IMR-90 (cell line): ENCODE measurements around the gene TOP3B. TPM values are rescaled to one million over a fixed set of nuclear protein-coding genes. Genes with fewer than 3 reads are reported as not detected.

Source experiments
- ATAC-seq: fragments of 200-7000 bp; cut with Tn5 transposase; 2 replicates; pipeline ENCODE4 v1.9.1; 2020; ENCODE audit warnings: low read depth, mild to moderate bottlenecking, moderate library complexity
- BruUV-seq: library from RNA; stranded (reverse); fragments of 400-500 nt; replicated peaks from 2 replicates; lab custom pipeline; 2021; lab: Mats Ljungman, UMichigan
- CTCF ChIA-PET: fragments of 300-600 bp; formaldehyde crosslinking; extraction: SDS; loops from one replicate; lab custom pipeline; 2021; ENCODE audit warnings: antibody characterized with exemption; lab: Yijun Ruan, JAX
- POLR2A ChIA-PET: fragments of 300-600 bp; sonication (Branson Sonifier 250); formaldehyde crosslinking; loops from one replicate; lab custom pipeline; 2022; ENCODE audit warnings: antibody characterized with exemption; ENCODE audit not compliant: unreplicated experiment; lab: Charles Lee
- DNase-seq: peaks from one replicate; pipeline ENCODE4 v3.0.0; 2013
- H2AFZ ChIP-seq: replicated peaks from 2 replicates; pipeline ENCODE3; 2013; ENCODE audit warnings: low read length, mild to moderate bottlenecking; ENCODE audit not compliant: poor library complexity
- H2AK5ac ChIP-seq: 2 replicates; pipeline ENCODE4 v1.6.1; 2013; ENCODE audit warnings: low read depth, low read length, inconsistent platforms
- H2AK9ac ChIP-seq: replicated peaks from 2 replicates; pipeline ENCODE3; 2013; ENCODE audit warnings: mild to moderate bottlenecking, low read depth, low read length, moderate library complexity; ENCODE audit not compliant: poor library complexity
- H2BK120ac ChIP-seq: 2 replicates; pipeline ENCODE4 v1.6.1; 2013; ENCODE audit warnings: low read depth, low read length, inconsistent platforms
- H2BK15ac ChIP-seq: 3 replicates; pipeline ENCODE4 v1.6.1; 2013; ENCODE audit warnings: low read depth, low read length, inconsistent platforms
- H2BK20ac ChIP-seq: 2 replicates; pipeline ENCODE4 v1.6.1; 2013; ENCODE audit warnings: low read depth, mild to moderate bottlenecking, inconsistent platforms, low read length, moderate library complexity
- H2BK5ac ChIP-seq: 2 replicates; pipeline ENCODE4 v1.6.1; 2013; ENCODE audit warnings: mild to moderate bottlenecking, low read depth, low read length, inconsistent platforms; ENCODE audit not compliant: poor library complexity, severe bottlenecking
- H3K14ac ChIP-seq: replicated peaks from 2 replicates; pipeline ENCODE4 v1.6.1; 2013; ENCODE audit warnings: low read depth, low read length, inconsistent platforms
- H3K18ac ChIP-seq: 2 replicates; pipeline ENCODE4 v1.6.1; 2013; ENCODE audit warnings: low read depth, low read length, control low read depth
- H3K23ac ChIP-seq: 2 replicates; pipeline ENCODE4 v1.6.1; 2013; ENCODE audit warnings: low read depth, low read length, inconsistent platforms
- H3K27ac ChIP-seq: 2 replicates; pipeline ENCODE4 v1.5.1; 2013; ENCODE audit warnings: mild to moderate bottlenecking, control low read depth, low read length; ENCODE audit not compliant: insufficient read depth
- H3K27me3 ChIP-seq: 2 replicates; pipeline ENCODE4 v1.6.1; 2013; ENCODE audit warnings: low read length; ENCODE audit not compliant: control insufficient read depth, insufficient read depth
- H3K36me3 ChIP-seq: 2 replicates; pipeline ENCODE4 v1.6.1; 2013; ENCODE audit warnings: low read length, mixed read lengths; ENCODE audit not compliant: control insufficient read depth, insufficient read depth
- H3K4ac ChIP-seq: 2 replicates; pipeline ENCODE4 v1.6.1; 2013; ENCODE audit warnings: low read depth, low read length, inconsistent platforms
- H3K4me1 ChIP-seq: 2 replicates; pipeline ENCODE4 v1.6.1; 2013; ENCODE audit warnings: low read length, mixed read lengths; ENCODE audit not compliant: control insufficient read depth, insufficient read depth
- H3K4me2 ChIP-seq: 2 replicates; pipeline ENCODE4 v1.6.1; 2013; ENCODE audit warnings: low read depth, mild to moderate bottlenecking, control low read depth, low read length, moderate library complexity
- H3K4me3 ChIP-seq: 2 replicates; pipeline ENCODE4 v1.5.1; 2013; ENCODE audit warnings: low read depth, mild to moderate bottlenecking, control low read depth, low read length, moderate library complexity; ENCODE audit not compliant: insufficient read depth
- H3K56ac ChIP-seq: 2 replicates; pipeline ENCODE4 v1.6.1; 2013; ENCODE audit warnings: low read length, inconsistent platforms; ENCODE audit not compliant: insufficient read depth; ENCODE audit errors: extremely low read depth
- H3K79me1 ChIP-seq, 2 experiments: 2 replicates each; pipeline ENCODE4 v1.6.1; 2013; ENCODE audit warnings: low read length in 2 of 2, inconsistent platforms in 1 of 2, low read depth in 1 of 2
- H3K9ac ChIP-seq: 2 replicates; pipeline ENCODE4 v1.6.1; 2013; ENCODE audit warnings: low read depth, low read length, control low read depth
- H3K9me1 ChIP-seq: 2 replicates; pipeline ENCODE4 v1.6.1; 2013; ENCODE audit warnings: low read length, inconsistent platforms; ENCODE audit not compliant: insufficient read depth
- H3K9me3 ChIP-seq: 2 replicates; pipeline ENCODE4 v1.6.1; 2013; ENCODE audit warnings: low read length; ENCODE audit not compliant: control insufficient read depth, insufficient read depth
- H4K20me1 ChIP-seq: 2 replicates; pipeline ENCODE4 v1.6.1; 2013; ENCODE audit warnings: low read length, inconsistent platforms; ENCODE audit not compliant: insufficient read depth
- H4K5ac ChIP-seq: 2 replicates; pipeline ENCODE4 v1.6.1; 2013; ENCODE audit warnings: mild to moderate bottlenecking, low read depth, low read length, control low read depth
- H4K8ac ChIP-seq, 2 experiments: 2 replicates each; pipeline ENCODE4 v1.6.1; 2013; ENCODE audit warnings: low read depth in 2 of 2, low read length in 2 of 2, control low read depth in 1 of 2, inconsistent platforms in 1 of 2
- H4K91ac ChIP-seq: 2 replicates; pipeline ENCODE4 v1.6.1; 2013; ENCODE audit warnings: low read depth, low read length, inconsistent platforms; ENCODE audit not compliant: insufficient read depth
- BHLHE40 ChIP-seq: fragments of 150-350 bp; IDR thresholded peaks from 2 replicates; pipeline ENCODE4 v1.6.1; 2016; ENCODE audit warnings: mild to moderate bottlenecking, low read depth, low read length
- CEBPB ChIP-seq: IDR thresholded peaks from 2 replicates; pipeline ENCODE4 v1.6.1; 2012; ENCODE audit warnings: low read depth, low read length, improper control_type of control experiment
- CHD1 ChIP-seq: IDR thresholded peaks from 2 replicates; pipeline ENCODE4 v1.6.1; 2012; ENCODE audit warnings: low read depth, low read length, improper control_type of control experiment
- ELK1 ChIP-seq: fragments of 150-350 bp; IDR thresholded peaks from 2 replicates; pipeline ENCODE4 v1.6.1; 2016; ENCODE audit warnings: low read depth, mild to moderate bottlenecking, low read length, moderate library complexity, borderline replicate concordance
- FOS ChIP-seq: fragments of 150-350 bp; IDR thresholded peaks from 2 replicates; pipeline ENCODE4 v1.6.1; 2016; ENCODE audit warnings: low read depth, low read length
- MAFK ChIP-seq: IDR thresholded peaks from 2 replicates; pipeline ENCODE4 v1.6.1; 2012; ENCODE audit warnings: low read depth, low read length, improper control_type of control experiment
- MAZ ChIP-seq: IDR thresholded peaks from 2 replicates; pipeline ENCODE4 v1.6.1; 2012; ENCODE audit warnings: low read depth, mild to moderate bottlenecking, low read length, improper control_type of control experiment, moderate library complexity, borderline replicate concordance
- MXI1 ChIP-seq: IDR thresholded peaks from 2 replicates; pipeline ENCODE4 v1.6.1; 2012; ENCODE audit warnings: low read depth, mild to moderate bottlenecking, low read length, moderate library complexity, borderline replicate concordance
- NFE2L2 ChIP-seq: fragments of 150-350 bp; IDR thresholded peaks from 2 replicates; pipeline ENCODE4 v1.6.1; 2016; ENCODE audit warnings: low read depth, mild to moderate bottlenecking, low read length
- POLR2A ChIP-seq: IDR thresholded peaks from 2 replicates; pipeline ENCODE4 v1.6.1; 2012; ENCODE audit warnings: mild to moderate bottlenecking, low read depth, low read length
- RCOR1 ChIP-seq: IDR thresholded peaks from 2 replicates; pipeline ENCODE4 v1.6.1; 2012; ENCODE audit warnings: mild to moderate bottlenecking, low read length, improper control_type of control experiment; ENCODE audit not compliant: insufficient replicate concordance
- RFX5 ChIP-seq: IDR thresholded peaks from 2 replicates; pipeline ENCODE4 v1.8.0; 2012; ENCODE audit warnings: low read depth, mild to moderate bottlenecking, low read length, moderate library complexity
- SMC3 ChIP-seq: fragments of 150-350 bp; IDR thresholded peaks from 2 replicates; pipeline ENCODE4 v1.6.1; 2016; ENCODE audit warnings: low read depth, mild to moderate bottlenecking, antibody characterized with exemption, low read length, moderate library complexity
- USF2 ChIP-seq: fragments of 150-350 bp; IDR thresholded peaks from 2 replicates; pipeline ENCODE4 v1.6.1; 2017; ENCODE audit warnings: mild to moderate bottlenecking, antibody characterized with exemption, low read length, low read depth
- WGBS, 2 experiments: methylation state at CpG; one replicate each; pipeline versions ENCODE4 v1.1.5 to v1.1.7; 2013; ENCODE audit warnings: missing lambda C conversion rate in 2 of 2; ENCODE audit not compliant: insufficient read length in 1 of 2; ENCODE audit errors: extremely low coverage in 2 of 2; 5-methylcytosine and 5-hydroxymethylcytosine counted together
- dilution Hi-C: fragments of 300-500 bp; cut with HindIII; formaldehyde crosslinking; loops from one replicate; pipeline ENCODE4 v1.14.3; 2018; ENCODE audit warnings: low sequenced_read_pairs; ENCODE audit not compliant: unreplicated experiment
- in situ Hi-C: fragments of 300-500 bp; cut with MboI; formaldehyde crosslinking; loops from 3 replicates; pipeline ENCODE4 v1.14.3; 2019; ENCODE audit warnings: low sequenced_read_pairs, inconsistent platforms, mixed read lengths
- intact Hi-C: fragments of 100-400 bp; cut with micrococcal nuclease; formaldehyde crosslinking; loops from 2 replicates; pipeline ENCODE4 v1.10.0; 2022
- polyA plus RNA-seq, 3 experiments: library from polyadenylated mRNA; depleted of rRNA; stranded (reverse); fragments of >200 nt; gene quantifications; 2 replicates each; pipeline ENCODE4 v1.2.3, GENCODE V29; 2012; ENCODE audit warnings: low replicate concordance in 1 of 3
- total RNA-seq: library from RNA; depleted of rRNA; stranded (reverse); fragments of >200 nt; gene quantifications from 2 replicates; pipeline ENCODE4 v1.2.3, GENCODE V29; 2012
- TF ChIP-seq, protein P1 (sequence below): conservative IDR thresholded peaks from 2 replicates; pipeline ENCODE4 v1.5.1; 2012; ENCODE audit warnings: mild to moderate bottlenecking, low read depth, low read length, improper control_type of control experiment

Gene TOP3B
- total and polyA plus RNA-seq, 2 of the 4 experiments (the other 2 are of a cell fraction) = 23.0 to 23.5 TPM

DNA sequence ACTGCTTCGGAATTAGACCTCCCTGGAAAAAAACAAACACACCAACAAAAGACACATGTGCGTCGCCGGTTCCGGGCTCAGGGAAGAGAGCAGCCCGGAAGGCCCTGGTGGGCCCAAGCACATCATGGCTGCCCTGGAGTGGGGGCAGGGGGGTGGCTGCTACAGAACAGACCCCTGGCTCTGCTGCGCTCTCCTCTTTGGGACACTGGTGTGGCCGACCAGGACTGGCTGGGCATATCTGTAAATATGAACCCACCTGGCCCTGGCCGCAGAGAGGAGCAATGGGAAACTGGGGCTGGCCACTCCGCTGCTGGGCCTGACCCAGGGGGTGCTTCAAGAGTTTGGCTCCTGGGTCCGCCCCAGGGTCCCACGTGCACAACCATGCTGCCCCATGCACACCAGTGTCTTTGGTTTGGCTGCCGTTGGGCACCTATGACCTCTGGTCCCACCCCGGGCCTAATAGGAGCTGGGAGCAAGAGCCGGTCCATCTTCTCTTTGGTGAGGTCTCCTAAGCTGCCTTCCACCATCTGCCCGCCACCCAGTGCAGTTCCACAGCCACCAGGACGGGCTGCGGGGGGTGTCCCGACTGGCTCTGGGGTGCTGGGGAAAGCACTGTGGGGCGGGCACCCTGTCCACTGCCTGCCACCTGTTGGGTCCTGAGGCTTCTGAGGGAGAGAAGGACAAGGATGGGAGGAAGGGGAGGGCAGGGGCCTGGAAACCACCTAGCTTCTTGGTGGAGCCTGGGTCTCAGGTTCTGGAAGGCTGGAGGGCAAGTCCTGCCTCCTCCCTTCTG, 60.0 kb downstream of the TOP3B start:
- WGBS, 2 experiments = 88% methylated on average over 8 of the region's 20 CpGs; no CpG with 5 or more reads in 1 of the 2 experiments
- no peak for TF ChIP-seq MAZ
- TF ChIP-seq SMC3 = no peak
- TF ChIP-seq NFE2L2 = no peak
- TF ChIP-seq RFX5 = no peak
- TF ChIP-seq USF2 = no peak
- TF ChIP-seq POLR2A = no peak
- TF ChIP-seq FOS = no peak
- no peak for TF ChIP-seq CEBPB
- TF ChIP-seq ELK1 = no peak
- no peak for TF ChIP-seq MAFK
- TF ChIP-seq, protein P1, sequence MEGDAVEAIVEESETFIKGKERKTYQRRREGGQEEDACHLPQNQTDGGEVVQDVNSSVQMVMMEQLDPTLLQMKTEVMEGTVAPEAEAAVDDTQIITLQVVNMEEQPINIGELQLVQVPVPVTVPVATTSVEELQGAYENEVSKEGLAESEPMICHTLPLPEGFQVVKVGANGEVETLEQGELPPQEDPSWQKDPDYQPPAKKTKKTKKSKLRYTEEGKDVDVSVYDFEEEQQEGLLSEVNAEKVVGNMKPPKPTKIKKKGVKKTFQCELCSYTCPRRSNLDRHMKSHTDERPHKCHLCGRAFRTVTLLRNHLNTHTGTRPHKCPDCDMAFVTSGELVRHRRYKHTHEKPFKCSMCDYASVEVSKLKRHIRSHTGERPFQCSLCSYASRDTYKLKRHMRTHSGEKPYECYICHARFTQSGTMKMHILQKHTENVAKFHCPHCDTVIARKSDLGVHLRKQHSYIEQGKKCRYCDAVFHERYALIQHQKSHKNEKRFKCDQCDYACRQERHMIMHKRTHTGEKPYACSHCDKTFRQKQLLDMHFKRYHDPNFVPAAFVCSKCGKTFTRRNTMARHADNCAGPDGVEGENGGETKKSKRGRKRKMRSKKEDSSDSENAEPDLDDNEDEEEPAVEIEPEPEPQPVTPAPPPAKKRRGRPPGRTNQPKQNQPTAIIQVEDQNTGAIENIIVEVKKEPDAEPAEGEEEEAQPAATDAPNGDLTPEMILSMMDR = no peak
- TF ChIP-seq CHD1 = no peak
- TF ChIP-seq BHLHE40 = no peak
- TF ChIP-seq RCOR1 = no peak
- TF ChIP-seq MXI1 = no peak

More for the DNA sequence above, 60.0 kb downstream of the TOP3B start:
- no peaks in the 10 kb centered on the region for H3K27me3 ChIP-seq
- H3K4ac ChIP-seq = no peak overlapping the region
- H3K23ac ChIP-seq = no peak overlapping the region
- H4K8ac ChIP-seq = no peak overlapping the region
- H2BK120ac ChIP-seq = no peak overlapping the region
- no peak overlapping the region for H3K56ac ChIP-seq
- H3K9me3 ChIP-seq = no peaks in the 10 kb centered on the region
- ChIA-PET POLR2A (no interaction called here), CTCF (no interaction called here)
- no peak overlapping the region for H4K91ac ChIP-seq
- in situ Hi-C loops = no loop called here
- peaks cover 5% of the 10 kb centered on the region for H4K20me1 ChIP-seq
- H2BK15ac ChIP-seq = no peak overlapping the region
- no peak overlapping the region for H2AK5ac ChIP-seq
- H2BK5ac ChIP-seq = no peak overlapping the region
- peaks cover 0 to 6% of the 10 kb centered on the region in 2 experiments; a peak in 1 of 4 replicates for H3K79me1 ChIP-seq
- ATAC-seq (no peak), DNase-seq (no peak)
- no peak overlapping the region for H3K4me3 ChIP-seq
- H2AK9ac ChIP-seq = no peak overlapping the region
- no peak overlapping the region for H3K9ac ChIP-seq
- BruUV-seq = no TSS peak
- H3K36me3 ChIP-seq = peaks cover 18% of the 10 kb centered on the region; the same call in 1 of the 2 replicates
- no peak overlapping the region for H2BK20ac ChIP-seq
- H2AFZ ChIP-seq = no peak overlapping the region
- H3K14ac ChIP-seq = no peak overlapping the region
- no peak overlapping the region for H3K27ac ChIP-seq
- H3K9me1 ChIP-seq = no peaks in the 10 kb centered on the region
- peaks cover 7% of the 10 kb centered on the region for H3K4me1 ChIP-seq
- intact Hi-C loops = no loop called here
- H3K18ac ChIP-seq = no peak overlapping the region
- no peak overlapping the region for H4K5ac ChIP-seq
- H3K4me2 ChIP-seq = no peak overlapping the region
- dilution Hi-C loops = no loop called here
